PFSK-1 (cell line): ENCODE data around the gene PPP1R3C.

Experiments
- FOXP2 ChIP-seq: optimal IDR thresholded peaks from 2 replicates; pipeline ENCODE3; 2011; ENCODE audit warnings: borderline replicate concordance, control low read depth, inconsistent platforms; ENCODE audit not compliant: insufficient read depth; ENCODE audit errors: extremely low read length, extremely low read depth
- POLR2AphosphoS5 ChIP-seq: IDR thresholded peaks from 2 replicates; pipeline ENCODE4 v1.6.1; 2012; ENCODE audit warnings: low read depth, mild to moderate bottlenecking, control low read depth, low read length, moderate library complexity
- SIN3A ChIP-seq: IDR thresholded peaks from 2 replicates; pipeline ENCODE4 v1.6.1; 2012; ENCODE audit warnings: mild to moderate bottlenecking, low read length, moderate library complexity, borderline replicate concordance; ENCODE audit not compliant: insufficient read depth
- TAF1 ChIP-seq: IDR thresholded peaks from 2 replicates; pipeline ENCODE4 v1.6.1; 2012; ENCODE audit warnings: low read length, control low read depth, borderline replicate concordance; ENCODE audit not compliant: insufficient read depth
- TF ChIP-seq, protein P1 (sequence below), 2 experiments: IDR thresholded peaks; 2 replicates each; pipeline versions ENCODE4 v1.6.1 to v1.8.0; 2011 to 2012; ENCODE audit warnings: low read depth in 2 of 2, low read length in 2 of 2, control low read depth in 1 of 2, inconsistent platforms in 1 of 2, mild to moderate bottlenecking in 1 of 2, moderate library complexity in 1 of 2; ENCODE audit not compliant: insufficient read depth in 1 of 2

GRCh38 chr10:91626936-91627335 lies 5.9 kb downstream of the PPP1R3C start:
- no peak for TF ChIP-seq SIN3A
- TF ChIP-seq, protein P1, sequence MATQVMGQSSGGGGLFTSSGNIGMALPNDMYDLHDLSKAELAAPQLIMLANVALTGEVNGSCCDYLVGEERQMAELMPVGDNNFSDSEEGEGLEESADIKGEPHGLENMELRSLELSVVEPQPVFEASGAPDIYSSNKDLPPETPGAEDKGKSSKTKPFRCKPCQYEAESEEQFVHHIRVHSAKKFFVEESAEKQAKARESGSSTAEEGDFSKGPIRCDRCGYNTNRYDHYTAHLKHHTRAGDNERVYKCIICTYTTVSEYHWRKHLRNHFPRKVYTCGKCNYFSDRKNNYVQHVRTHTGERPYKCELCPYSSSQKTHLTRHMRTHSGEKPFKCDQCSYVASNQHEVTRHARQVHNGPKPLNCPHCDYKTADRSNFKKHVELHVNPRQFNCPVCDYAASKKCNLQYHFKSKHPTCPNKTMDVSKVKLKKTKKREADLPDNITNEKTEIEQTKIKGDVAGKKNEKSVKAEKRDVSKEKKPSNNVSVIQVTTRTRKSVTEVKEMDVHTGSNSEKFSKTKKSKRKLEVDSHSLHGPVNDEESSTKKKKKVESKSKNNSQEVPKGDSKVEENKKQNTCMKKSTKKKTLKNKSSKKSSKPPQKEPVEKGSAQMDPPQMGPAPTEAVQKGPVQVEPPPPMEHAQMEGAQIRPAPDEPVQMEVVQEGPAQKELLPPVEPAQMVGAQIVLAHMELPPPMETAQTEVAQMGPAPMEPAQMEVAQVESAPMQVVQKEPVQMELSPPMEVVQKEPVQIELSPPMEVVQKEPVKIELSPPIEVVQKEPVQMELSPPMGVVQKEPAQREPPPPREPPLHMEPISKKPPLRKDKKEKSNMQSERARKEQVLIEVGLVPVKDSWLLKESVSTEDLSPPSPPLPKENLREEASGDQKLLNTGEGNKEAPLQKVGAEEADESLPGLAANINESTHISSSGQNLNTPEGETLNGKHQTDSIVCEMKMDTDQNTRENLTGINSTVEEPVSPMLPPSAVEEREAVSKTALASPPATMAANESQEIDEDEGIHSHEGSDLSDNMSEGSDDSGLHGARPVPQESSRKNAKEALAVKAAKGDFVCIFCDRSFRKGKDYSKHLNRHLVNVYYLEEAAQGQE (IDR thresholded peaks at IDR 0.05; ENCODE audit: insufficient read depth in 1 of 2, low read depth in 2 of 2, low read length in 2 of 2) = no peak
- TF ChIP-seq POLR2AphosphoS5 = no peak
- no peak for TF ChIP-seq TAF1
- TF ChIP-seq FOXP2 = no peak
